ENCODE measurements around the gene VENTX. TPM values are rescaled to one million over a fixed set of nuclear protein-coding genes. Genes with fewer than 3 reads are reported as not detected.

VENTX gene
- total RNA-seq, 2 donors from 2014 or later = 5.1 to 9.5 TPM

DNA sequence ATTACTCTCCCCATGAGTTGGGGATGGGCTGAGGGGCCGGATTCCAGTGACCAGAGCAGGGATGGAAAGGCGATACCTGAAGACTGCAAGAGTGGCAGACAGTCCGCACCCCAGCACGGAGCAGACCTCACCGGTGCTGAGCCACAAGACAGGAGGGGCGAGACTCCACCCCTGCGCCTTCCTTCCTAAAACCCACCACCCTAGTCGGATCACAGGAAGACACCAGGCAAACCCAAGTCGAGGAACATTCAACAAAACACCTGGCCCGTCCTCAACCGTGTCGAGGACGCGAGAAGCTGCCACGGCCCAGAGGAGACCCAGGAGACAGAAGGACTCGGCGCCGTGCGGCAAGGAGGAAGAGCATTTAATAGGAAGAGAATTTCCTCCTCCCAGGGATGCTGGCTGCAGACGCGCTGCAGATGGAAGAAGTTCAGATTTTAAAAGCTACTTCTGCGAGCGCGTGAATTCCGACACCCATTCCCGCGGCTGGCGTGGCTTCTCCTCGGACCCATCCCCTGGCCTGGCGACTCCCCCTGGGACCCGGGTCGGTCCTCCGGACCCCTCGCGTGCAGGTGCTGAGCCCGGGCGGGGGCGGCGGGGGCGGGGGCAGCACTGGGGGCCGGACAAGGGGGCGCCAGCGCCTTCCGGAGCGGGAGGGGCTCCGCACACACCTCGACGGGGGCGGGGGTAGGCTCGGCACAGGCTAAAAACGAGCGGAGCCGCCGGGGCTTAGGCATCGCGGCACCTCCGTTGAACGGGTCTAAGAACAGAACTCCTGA is 8.2 kb upstream of the VENTX start:
- ATAC-seq (ENCODE audit: insufficient number of reproducible peaks, low FRiP score, low read depth) (no peak), DNase-seq (ENCODE audit: low spot score) (no peak)
- Histone ChIP-seq H3K4me1 (ENCODE audit: control insufficient read depth in 1 of 2, low read depth in 2 of 2) (no peaks in the 10 kb centered on the region), H3K27me3 (replicated peaks; ENCODE audit: insufficient read depth) (no peaks in the 10 kb centered on the region), H3K4me3 (no peak overlapping the region), H3K9me3 (no peaks in the 10 kb centered on the region), H3K36me3 (no peaks in the 10 kb centered on the region), H3K27ac (no peak overlapping the region)
- TF ChIP-seq, protein P1, sequence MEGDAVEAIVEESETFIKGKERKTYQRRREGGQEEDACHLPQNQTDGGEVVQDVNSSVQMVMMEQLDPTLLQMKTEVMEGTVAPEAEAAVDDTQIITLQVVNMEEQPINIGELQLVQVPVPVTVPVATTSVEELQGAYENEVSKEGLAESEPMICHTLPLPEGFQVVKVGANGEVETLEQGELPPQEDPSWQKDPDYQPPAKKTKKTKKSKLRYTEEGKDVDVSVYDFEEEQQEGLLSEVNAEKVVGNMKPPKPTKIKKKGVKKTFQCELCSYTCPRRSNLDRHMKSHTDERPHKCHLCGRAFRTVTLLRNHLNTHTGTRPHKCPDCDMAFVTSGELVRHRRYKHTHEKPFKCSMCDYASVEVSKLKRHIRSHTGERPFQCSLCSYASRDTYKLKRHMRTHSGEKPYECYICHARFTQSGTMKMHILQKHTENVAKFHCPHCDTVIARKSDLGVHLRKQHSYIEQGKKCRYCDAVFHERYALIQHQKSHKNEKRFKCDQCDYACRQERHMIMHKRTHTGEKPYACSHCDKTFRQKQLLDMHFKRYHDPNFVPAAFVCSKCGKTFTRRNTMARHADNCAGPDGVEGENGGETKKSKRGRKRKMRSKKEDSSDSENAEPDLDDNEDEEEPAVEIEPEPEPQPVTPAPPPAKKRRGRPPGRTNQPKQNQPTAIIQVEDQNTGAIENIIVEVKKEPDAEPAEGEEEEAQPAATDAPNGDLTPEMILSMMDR (IDR thresholded peaks at IDR 0.05) = no peak

DNA sequence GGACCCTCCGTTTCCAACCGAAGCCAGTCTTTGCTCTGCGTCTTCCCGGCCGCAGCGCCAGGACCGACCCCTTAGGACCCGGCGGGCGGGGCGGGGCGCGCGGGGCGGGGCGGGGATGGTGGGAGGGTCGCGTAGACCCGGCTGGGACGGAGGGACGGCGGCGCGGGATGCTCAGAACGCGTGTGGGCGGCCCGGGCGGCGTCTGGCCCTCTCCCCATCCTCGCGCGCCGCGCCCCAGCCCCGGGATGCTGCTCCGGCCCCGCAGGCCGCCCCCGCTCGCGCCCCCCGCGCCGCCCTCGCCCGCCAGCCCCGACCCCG is 7.7 kb upstream of the VENTX start, which contains the start of gene UTF1:
UTF1 (plus strand) TSS at position 174 of the 318 bp plus-strand sequence; CDS start at position 246, 72 bp downstream.
- ATAC-seq (ENCODE audit: insufficient number of reproducible peaks, low FRiP score, low read depth) (no peak), DNase-seq (ENCODE audit: low spot score) (no peak)
- no peaks in the 10 kb centered on the region for H3K4me1 ChIP-seq (ENCODE audit: control insufficient read depth in 1 of 2, low read depth in 2 of 2)
- H3K4me3 ChIP-seq = peak within 1 kb of the TSS; percentile 49
- no peak within 1 kb of the TSS for H3K27ac ChIP-seq
- H3K27me3 ChIP-seq (replicated peaks; ENCODE audit: insufficient read depth) = no peaks in the 10 kb centered on the region
- no peaks in the 10 kb centered on the region for H3K9me3 ChIP-seq
- TF ChIP-seq, protein P1 (IDR thresholded peaks at IDR 0.05) = no peak
- H3K36me3 ChIP-seq = no peaks in the 10 kb centered on the region

DNA sequence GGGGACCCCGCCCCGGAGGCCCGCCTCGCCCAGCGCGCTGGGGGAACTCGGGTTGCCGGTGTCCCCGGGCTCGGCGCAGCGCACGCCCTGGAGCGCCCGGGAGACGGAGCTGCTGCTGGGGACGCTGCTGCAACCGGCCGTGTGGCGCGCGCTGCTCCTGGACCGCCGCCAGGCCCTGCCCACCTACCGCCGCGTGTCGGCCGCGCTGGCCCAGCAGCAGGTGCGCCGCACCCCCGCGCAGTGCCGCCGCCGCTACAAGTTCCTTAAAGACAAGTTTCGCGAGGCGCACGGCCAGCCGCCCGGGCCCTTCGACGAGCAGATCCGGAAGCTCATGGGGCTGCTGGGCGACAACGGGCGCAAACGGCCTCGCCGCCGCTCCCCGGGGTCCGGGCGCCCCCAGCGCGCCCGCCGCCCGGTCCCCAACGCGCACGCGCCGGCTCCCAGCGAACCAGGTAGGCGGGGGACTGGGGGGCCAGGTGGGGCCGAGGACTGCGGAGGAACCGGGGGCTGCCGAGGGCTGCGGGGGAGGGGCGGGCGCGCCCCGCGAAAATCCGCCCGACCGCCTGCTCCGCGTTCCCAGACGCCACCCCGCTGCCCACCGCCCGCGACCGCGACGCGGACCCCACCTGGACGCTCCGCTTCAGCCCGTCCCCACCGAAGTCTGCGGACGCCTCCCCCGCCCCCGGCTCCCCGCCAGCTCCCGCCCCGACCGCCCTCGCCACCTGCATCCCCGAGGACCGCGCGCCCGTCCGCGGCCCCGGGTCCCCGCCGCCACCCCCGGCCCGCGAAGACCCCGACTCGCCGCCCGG is 7.1 kb upstream of the VENTX start:
- no peak for DNase-seq (ENCODE audit: low spot score)
- no peaks in the 10 kb centered on the region for H3K4me1 ChIP-seq (ENCODE audit: control insufficient read depth in 1 of 2, low read depth in 2 of 2)
- H3K27ac ChIP-seq = no peak overlapping the region
- H3K27me3 ChIP-seq (replicated peaks; ENCODE audit: insufficient read depth) = no peaks in the 10 kb centered on the region
- TF ChIP-seq, protein P1 (IDR thresholded peaks at IDR 0.05) = no peak
- H3K4me3 ChIP-seq = peak overlapping the region; percentile 49
- no peaks in the 10 kb centered on the region for H3K9me3 ChIP-seq
- H3K36me3 ChIP-seq = no peaks in the 10 kb centered on the region
- ATAC-seq (ENCODE audit: insufficient number of reproducible peaks, low FRiP score, low read depth) = no peak

DNA sequence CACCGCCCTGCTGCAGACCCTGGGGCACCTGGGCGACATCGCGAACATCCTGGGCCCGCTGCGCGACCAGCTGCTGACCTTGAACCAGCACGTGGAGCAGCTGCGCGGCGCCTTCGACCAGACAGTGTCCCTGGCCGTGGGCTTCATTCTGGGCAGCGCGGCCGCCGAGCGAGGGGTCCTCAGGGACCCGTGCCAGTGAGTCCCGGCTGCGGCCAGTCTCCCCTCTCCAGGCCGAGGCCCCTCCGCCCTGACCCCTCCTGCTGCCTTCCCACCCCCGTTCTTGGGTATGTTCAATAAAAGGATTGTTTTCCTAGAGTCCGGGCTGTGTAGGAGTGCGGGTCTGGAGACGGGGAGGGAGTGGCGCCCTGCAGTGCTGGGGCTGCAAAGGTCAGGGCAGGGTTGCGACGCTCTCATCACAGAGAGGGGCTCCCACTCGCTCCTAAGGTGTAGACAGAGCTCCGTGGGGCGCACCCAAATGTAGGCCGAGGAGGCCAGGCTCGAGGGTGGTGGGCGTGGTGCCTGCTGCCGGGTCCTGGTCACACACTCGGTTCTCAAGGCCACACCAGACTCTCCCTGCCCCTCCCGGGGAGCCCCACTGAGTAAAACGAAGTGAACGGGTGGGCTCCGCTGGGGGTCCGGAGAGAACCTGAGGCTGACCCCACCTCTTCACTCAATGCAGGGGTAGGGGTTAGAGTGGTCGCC is 6.3 kb upstream of the VENTX start:
- ATAC-seq (ENCODE audit: insufficient number of reproducible peaks, low FRiP score, low read depth) = no peak
- TF ChIP-seq, protein P1 (IDR thresholded peaks at IDR 0.05) = no peak
- Histone ChIP-seq H3K9me3 (no peaks in the 10 kb centered on the region), H3K4me3 (no peak overlapping the region), H3K27me3 (replicated peaks; ENCODE audit: insufficient read depth) (no peaks in the 10 kb centered on the region), H3K36me3 (no peaks in the 10 kb centered on the region), H3K4me1 (ENCODE audit: control insufficient read depth in 1 of 2, low read depth in 2 of 2) (peaks cover 0 to under 1% of the 10 kb centered on the region in 2 donors), H3K27ac (no peak overlapping the region)
- DNase-seq (ENCODE audit: low spot score) = no peak
